Gastrocnemius medialis (tissue), 4 donors: ENCODE measurements around the gene C19orf25.

Experiments used
- POLR2A ChIP-seq, 2 donors: fragments of 450-650 bp; IDR thresholded peaks; one replicate each; pipeline ENCODE4 v1.6.1; 2017; ENCODE audit warnings: antibody characterized with exemption in 2 of 2, mild to moderate bottlenecking in 2 of 2, moderate library complexity in 2 of 2
- TF ChIP-seq, protein P1 (sequence below), 5 experiments: fragments of 450-650 bp in 3 of 5; fragments of 200-600 bp in 2 of 5; sonication (generic) in 2 of 5; IDR thresholded peaks in 4 of 5; conservative IDR thresholded peaks in 1 of 5; 1 replicate in 4 of 5; 2 replicates in 1 of 5; pipeline ENCODE4 v1.5.1; 2016 to 2019; ENCODE audit warnings: antibody characterized with exemption in 5 of 5, mild to moderate bottlenecking in 3 of 5, moderate library complexity in 3 of 5

DNA sequence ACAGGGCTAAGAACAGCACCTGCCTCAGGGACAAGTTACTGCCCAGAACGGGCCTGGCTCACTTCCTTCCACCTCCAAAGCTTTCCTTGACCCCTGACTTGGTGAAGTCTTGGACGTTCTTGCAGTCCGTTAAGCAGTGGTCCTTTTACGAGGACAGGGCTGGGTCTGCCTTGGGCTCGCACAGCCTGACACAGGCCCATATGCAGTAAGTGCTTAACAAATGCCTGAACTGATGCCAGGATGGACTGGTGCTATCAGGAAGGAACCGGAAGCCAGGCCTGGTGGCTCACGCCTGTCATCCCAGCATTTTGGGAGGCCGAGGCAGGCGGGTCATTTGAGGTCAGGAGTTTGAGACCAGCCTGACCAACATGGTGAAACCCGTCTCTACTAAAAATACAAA lies 43.0 kb upstream of the C19orf25 start:
- TF ChIP-seq, protein P1, sequence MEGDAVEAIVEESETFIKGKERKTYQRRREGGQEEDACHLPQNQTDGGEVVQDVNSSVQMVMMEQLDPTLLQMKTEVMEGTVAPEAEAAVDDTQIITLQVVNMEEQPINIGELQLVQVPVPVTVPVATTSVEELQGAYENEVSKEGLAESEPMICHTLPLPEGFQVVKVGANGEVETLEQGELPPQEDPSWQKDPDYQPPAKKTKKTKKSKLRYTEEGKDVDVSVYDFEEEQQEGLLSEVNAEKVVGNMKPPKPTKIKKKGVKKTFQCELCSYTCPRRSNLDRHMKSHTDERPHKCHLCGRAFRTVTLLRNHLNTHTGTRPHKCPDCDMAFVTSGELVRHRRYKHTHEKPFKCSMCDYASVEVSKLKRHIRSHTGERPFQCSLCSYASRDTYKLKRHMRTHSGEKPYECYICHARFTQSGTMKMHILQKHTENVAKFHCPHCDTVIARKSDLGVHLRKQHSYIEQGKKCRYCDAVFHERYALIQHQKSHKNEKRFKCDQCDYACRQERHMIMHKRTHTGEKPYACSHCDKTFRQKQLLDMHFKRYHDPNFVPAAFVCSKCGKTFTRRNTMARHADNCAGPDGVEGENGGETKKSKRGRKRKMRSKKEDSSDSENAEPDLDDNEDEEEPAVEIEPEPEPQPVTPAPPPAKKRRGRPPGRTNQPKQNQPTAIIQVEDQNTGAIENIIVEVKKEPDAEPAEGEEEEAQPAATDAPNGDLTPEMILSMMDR (IDR thresholded peaks at IDR 0.05 in 4 of 5, conservative IDR thresholded peaks at IDR 0.05 in 1 of 5), result no peak
- TF ChIP-seq POLR2A (IDR thresholded peaks at IDR 0.05), result no peak
